ENCODE data around the gene TRPM2. TPM values are rescaled to one million over a fixed set of nuclear protein-coding genes. Genes with fewer than 3 reads are reported as not detected.

The TRPM2 gene
- total and polyA plus RNA-seq, 2 of the 13 experiments (the other 11 are each of a cell fraction or from before 2014, with no cell fraction given) = 0.07 to 0.20 TPM

- no peak overlapping the region for H3K4me2 ChIP-seq (ENCODE audit: low read depth, low read length)
- no peak overlapping the region for H2AFZ ChIP-seq (ENCODE audit: low read length)
- no peaks in the 10 kb centered on the region for H3K27me3 ChIP-seq (ENCODE audit: control insufficient read depth in 1 of 2, insufficient read depth in 2 of 2, low read length in 2 of 2)
- ATAC-seq (no peak), DNase-seq (ENCODE audit: low spot score) (no peak), FAIRE-seq (no peak)
- no peak overlapping the region for H3K27ac ChIP-seq (ENCODE audit: extremely low read length, insufficient read depth, low read length)
- no peaks in the 10 kb centered on the region for H3K79me2 ChIP-seq (ENCODE audit: insufficient read depth, low read length)
- H3K36me3 ChIP-seq (replicated peaks in 1 of 2; ENCODE audit: control insufficient read depth in 1 of 2, insufficient read depth in 2 of 2, low read length in 2 of 2) = peaks cover 16 to 49% of the 10 kb centered on the region in 2 experiments; a peak in 4 of 5 replicates
- CTCF ChIA-PET (ENCODE audit: low intra/inter-chr PET ratio, low total read pairs) = no interaction called here
- no peaks in the 10 kb centered on the region for H4K20me1 ChIP-seq (ENCODE audit: insufficient read depth, low read length)
- H3K9me3 ChIP-seq (ENCODE audit: low read length) = no peaks in the 10 kb centered on the region
- POLR2A ChIA-PET = no interaction called here
- H3K4me1 ChIP-seq (ENCODE audit: insufficient read depth, low read length) = no peaks in the 10 kb centered on the region
- H3K4me3 ChIP-seq (replicated peaks in 1 of 3; ENCODE audit: insufficient read depth in 1 of 3, low read depth in 2 of 3, low read length in 3 of 3) = no peak overlapping the region
- in situ Hi-C loops (cut with HindIII; ENCODE audit: extremely low pct_ligation_motif_present, low pct_unique_long_range_greater_than_20kb) (no loop called here), intact Hi-C loops (cut with micrococcal nuclease; ENCODE audit: unreplicated experiment) (no loop called here)
- peak; percentile 39 for TF ChIP-seq AGO1 (IDR thresholded peaks at IDR 0.05; ENCODE audit: low read depth, low read length, poor library complexity, severe bottlenecking)
- TF ChIP-seq ZNF275 (CRISPR knock-in tag; IDR thresholded peaks at IDR 0.05; ENCODE audit: borderline replicate concordance) = no peak
- WGBS (ENCODE audit: low lambda C conversion rate) = 81% methylated on average over 10 of the region's 20 CpGs
- no TSS peak for BruUV-seq (replicated peaks)
- H3K9ac ChIP-seq (ENCODE audit: insufficient read depth, low read depth, low read length) = no peak overlapping the region
Measured at GRCh38 chr21:44323591-44323990, 29.8 kb upstream of the TRPM2 start.

- Histone ChIP-seq H3K4me3 (replicated peaks in 1 of 3; ENCODE audit: insufficient read depth in 1 of 3, low read depth in 2 of 3, low read length in 3 of 3) (no peak overlapping the region), H3K36me3 (replicated peaks in 1 of 2; ENCODE audit: control insufficient read depth in 1 of 2, insufficient read depth in 2 of 2, low read length in 2 of 2) (peaks cover 13 to 47% of the 10 kb centered on the region in 2 experiments; a peak in 4 of 5 replicates), H4K20me1 (ENCODE audit: insufficient read depth, low read length) (no peaks in the 10 kb centered on the region), H3K27ac (ENCODE audit: extremely low read length, insufficient read depth, low read length) (no peak overlapping the region), H2AFZ (ENCODE audit: low read length) (no peak overlapping the region), H3K27me3 (ENCODE audit: control insufficient read depth in 1 of 2, insufficient read depth in 2 of 2, low read length in 2 of 2) (no peaks in the 10 kb centered on the region), H3K4me2 (ENCODE audit: low read depth, low read length) (no peak overlapping the region), H3K9ac (ENCODE audit: insufficient read depth, low read depth, low read length) (no peak overlapping the region), H3K4me1 (ENCODE audit: insufficient read depth, low read length) (no peaks in the 10 kb centered on the region), H3K79me2 (ENCODE audit: insufficient read depth, low read length) (no peaks in the 10 kb centered on the region), H3K9me3 (ENCODE audit: low read length) (no peaks in the 10 kb centered on the region)
- TF ChIP-seq RBFOX2 (IDR thresholded peaks at IDR 0.05; ENCODE audit: low read depth, low read length) = 0 out of 2 replicates have a peak, but pooled peaks have one; percentile 38
- TF ChIP-seq KDM2A (CRISPR knock-in tag; IDR thresholded peaks at IDR 0.05; ENCODE audit: borderline replicate concordance, low read depth) = no peak
- TF ChIP-seq HMG20B (CRISPR knock-in tag; conservative IDR thresholded peaks at IDR 0.05) = no peak
- TF ChIP-seq PRDM15 (CRISPR knock-in tag; IDR thresholded peaks at IDR 0.05) = no peak
- DNase-seq (ENCODE audit: low spot score) (no peak), FAIRE-seq (no peak), ATAC-seq (no peak)
- in situ Hi-C loops (cut with HindIII; ENCODE audit: extremely low pct_ligation_motif_present, low pct_unique_long_range_greater_than_20kb) (no loop called here), intact Hi-C loops (cut with micrococcal nuclease; ENCODE audit: unreplicated experiment) (no loop called here)
- WGBS (ENCODE audit: low lambda C conversion rate) = 98% methylated on average over 18 of the region's 37 CpGs
- POLR2A ChIA-PET = no interaction called here
- no TSS peak for BruUV-seq (replicated peaks)
- CTCF ChIA-PET (ENCODE audit: low intra/inter-chr PET ratio, low total read pairs) = no interaction called here
Measured at GRCh38 chr21:44324106-44324853, 29.1 kb upstream of the TRPM2 start.

Measured in HepG2 (cell line).